Stimulated activated CD4-positive, alpha-beta T cell treated with anti-CD3 and anti-CD28 coated beads, Interleukin-2, amount 100 ng/mL, for 48 hours (primary cell): ENCODE measurements around the gene CASZ1.

Experiments used
- DNase-seq, 2 donors: peaks; one replicate each; pipeline ENCODE4 v3.0.0-alpha.2; 2020

Gene CASZ1, protein sequence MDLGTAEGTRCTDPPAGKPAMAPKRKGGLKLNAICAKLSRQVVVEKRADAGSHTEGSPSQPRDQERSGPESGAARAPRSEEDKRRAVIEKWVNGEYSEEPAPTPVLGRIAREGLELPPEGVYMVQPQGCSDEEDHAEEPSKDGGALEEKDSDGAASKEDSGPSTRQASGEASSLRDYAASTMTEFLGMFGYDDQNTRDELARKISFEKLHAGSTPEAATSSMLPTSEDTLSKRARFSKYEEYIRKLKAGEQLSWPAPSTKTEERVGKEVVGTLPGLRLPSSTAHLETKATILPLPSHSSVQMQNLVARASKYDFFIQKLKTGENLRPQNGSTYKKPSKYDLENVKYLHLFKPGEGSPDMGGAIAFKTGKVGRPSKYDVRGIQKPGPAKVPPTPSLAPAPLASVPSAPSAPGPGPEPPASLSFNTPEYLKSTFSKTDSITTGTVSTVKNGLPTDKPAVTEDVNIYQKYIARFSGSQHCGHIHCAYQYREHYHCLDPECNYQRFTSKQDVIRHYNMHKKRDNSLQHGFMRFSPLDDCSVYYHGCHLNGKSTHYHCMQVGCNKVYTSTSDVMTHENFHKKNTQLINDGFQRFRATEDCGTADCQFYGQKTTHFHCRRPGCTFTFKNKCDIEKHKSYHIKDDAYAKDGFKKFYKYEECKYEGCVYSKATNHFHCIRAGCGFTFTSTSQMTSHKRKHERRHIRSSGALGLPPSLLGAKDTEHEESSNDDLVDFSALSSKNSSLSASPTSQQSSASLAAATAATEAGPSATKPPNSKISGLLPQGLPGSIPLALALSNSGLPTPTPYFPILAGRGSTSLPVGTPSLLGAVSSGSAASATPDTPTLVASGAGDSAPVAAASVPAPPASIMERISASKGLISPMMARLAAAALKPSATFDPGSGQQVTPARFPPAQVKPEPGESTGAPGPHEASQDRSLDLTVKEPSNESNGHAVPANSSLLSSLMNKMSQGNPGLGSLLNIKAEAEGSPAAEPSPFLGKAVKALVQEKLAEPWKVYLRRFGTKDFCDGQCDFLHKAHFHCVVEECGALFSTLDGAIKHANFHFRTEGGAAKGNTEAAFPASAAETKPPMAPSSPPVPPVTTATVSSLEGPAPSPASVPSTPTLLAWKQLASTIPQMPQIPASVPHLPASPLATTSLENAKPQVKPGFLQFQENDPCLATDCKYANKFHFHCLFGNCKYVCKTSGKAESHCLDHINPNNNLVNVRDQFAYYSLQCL (N-terminal part only)

DNA sequence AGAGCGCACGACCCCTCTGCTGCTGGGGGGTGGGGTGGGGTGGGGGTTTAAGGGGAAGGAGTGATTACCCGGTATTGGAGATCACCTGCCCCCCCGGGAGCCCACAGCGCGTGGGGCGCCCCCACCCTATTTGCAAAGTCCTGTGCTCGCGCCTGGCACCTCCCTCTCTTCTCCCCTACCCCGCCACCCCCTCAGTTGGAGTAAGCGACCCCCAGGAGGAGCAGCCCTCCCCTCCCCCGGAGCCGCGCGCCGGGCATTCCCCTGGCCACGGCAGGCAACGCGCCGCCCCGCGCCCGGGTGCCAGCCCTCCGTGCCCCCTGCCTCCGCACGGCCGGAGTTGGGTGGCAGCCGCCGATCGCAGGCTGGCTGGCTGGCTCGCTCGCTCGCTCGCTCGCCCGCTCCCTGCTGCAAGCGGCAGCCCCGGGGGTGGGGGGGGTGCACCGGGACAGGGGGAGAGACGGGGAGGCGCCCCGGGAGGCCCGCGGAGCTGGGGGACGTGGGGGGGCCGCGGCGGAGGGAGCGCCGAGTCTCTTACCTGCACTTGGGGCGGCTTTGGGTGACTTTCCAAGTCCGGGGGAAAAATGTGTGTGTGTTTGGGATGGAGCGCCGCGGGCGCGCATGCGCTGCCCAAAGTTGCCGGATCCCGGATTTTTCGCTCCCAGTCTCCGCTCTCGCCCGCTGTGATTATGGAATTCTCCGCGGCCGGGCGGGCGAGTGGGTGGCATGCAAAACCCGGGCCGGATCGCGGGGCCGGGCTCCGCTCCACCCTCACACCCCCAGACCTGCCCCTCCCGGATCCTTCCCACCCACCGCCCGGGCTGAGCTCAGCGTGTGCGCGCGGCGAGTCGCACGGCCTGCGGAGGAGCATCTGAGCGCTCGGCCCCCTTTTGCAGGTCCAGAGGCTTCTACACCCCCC lies at the start of gene CASZ1:
Gene CASZ1, minus strand, starts transcription at position 618 of the 916 bp plus-strand sequence. CDS start 102,757 bp downstream, outside the sequence.
- no peak for DNase-seq

DNA sequence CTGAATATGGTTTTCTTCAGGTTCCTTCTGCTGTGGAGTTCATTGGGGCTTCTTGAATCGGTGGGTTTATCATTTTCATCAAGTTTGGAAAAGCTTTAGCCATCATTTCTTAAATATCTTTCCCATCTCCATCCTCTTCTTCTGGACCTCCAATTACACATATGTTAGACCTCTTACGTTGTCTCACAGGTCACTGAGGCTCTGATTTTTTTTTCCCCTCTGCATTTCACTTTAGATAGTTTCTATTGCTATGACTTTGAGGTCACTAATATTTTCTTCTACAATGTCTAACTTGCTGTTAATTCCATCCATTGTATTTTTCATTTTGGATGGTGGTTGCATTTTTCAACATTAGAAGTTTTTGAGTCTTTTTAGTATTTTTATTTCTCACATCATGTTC lies 47.3 kb upstream of the CASZ1 start:
- no peak for DNase-seq

DNA sequence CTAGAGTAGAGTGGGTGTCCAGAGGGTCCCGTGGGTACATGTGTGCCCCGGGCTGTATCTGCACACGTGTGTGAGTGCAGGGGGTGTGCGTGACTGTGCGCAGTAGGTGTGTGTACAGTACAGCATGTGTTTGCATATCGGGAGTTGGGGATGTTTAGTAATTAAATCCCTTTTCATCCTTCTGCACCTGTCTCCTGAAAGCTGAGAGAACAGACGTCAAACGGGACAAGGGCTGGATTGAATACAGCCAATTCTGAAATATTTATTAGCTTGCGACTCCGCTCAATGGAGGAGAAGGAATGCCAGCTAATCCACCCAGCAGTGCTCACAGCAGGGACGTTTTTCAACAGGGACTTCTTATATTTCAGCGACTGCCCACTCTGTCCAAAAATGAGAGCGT lies 44.7 kb upstream of the CASZ1 start:
- no peak for DNase-seq

DNA sequence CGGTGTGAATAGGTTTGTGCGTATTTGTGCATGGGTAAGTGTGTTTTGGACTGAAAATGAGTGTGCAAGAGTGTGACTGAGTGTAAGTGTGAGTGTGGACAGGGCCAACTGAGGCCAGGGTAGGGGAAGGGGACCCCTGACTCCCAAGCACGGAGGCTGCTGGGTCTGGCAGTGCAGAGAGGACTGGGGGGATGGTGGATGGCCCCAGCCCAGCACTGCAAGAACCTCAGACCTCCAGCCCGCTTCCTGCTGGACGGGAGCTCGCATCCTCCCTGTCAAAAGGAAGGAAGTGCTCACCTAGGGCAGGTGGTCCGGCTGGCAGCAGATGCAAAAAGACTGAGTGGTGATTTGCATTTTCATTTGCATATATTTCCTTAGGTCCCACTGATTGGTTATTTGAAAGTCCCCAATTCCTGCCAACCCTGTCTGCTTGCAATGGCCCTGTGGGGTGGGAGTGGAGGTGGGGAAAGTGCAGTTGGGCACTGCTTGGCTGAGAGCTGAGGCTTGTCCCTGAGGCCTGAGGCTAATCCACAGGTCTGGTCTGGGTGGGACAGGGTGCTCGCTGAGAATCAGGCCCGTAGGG lies 42.8 kb upstream of the CASZ1 start:
- DNase-seq: no peak

DNA sequence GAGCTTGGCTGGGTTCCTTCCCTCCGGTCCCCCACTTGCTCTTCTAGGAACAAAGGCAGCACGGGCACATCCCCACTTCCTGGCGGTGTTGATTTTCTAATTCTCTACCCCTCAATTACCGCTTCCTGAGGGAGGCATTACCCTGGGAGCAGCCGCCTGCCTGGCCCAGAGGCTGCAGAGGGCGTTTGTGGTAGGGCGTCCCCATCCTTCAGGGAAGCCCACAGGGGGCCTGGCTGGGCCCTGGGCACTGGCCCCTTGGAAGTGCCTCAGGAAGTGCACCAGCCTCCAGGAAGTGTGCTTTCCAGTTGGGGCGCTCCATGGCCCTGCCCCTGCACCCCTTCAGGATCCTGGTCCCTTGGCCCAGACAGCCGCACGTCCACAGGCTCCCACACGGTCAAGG lies 42.1 kb upstream of the CASZ1 start:
- no peak for DNase-seq

DNA sequence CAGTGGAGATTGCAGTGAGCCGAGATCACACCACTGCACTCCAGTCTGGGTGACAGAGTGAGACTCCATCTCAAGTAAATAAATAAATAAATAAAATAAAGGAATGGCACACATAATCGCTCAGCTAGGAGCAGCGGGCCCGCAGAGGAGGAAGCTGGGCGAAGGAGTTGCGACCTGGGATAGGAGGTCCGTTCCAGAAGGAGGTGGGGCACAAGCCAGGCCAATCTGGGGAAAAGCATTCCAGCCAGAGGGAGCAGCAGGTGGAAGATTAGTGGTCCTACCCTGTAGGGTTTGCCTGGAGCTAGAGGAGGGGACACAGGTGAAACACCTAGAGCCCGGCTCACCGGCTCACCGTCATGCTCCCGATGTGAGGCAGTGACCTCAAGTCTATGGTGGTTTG lies 40.3 kb upstream of the CASZ1 start:
- no peak for DNase-seq

DNA sequence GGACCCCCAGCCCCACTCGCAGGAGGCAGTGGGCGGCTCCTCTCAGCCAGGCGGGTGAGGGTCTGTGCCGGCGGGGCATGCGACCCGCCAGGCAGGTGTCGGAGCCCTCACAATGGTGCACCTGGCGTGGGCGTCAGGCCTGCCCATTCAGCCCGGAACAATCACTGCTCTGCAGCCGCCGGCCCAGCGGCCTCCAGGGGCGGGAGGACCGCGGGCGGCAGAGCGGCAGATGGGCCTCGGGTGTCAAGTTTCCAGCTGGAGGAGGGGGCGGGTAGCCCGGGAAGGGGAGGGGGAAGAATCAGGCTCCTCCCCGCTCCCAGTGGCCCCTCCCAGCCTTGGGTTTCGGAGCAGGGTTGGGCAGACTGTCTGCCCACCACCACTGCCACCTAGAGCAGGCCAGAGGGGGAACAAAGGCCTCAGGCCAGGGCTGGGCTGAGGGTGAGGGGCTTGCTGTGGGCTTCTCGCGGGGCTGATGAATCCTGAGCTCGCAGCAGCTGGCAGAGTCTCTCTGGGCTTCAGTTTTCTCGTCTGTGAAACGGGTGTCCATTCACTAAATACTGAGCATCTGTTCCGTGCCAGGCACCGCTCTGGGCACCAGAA lies 39.5 kb upstream of the CASZ1 start:
- DNase-seq: no peak

DNA sequence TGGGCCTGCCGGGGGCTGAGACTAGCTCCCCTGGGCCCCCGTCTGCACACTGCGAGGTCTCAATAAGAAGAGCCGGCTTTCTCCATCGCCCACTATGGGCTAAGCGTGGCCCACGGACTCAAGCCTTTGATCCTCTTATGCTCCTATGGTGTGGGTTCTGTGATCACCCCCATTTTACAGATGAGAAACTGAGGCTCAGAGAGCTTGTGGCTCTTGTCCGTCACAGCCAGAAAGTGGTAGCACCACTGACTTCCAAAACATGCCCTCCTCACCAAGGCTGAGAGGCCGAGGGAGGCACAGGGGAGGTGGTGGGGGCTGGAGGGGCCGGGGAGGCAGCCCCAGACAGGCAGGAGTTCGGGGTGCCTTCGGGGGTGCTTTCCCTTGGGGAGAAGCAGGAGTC lies 39.0 kb upstream of the CASZ1 start:
- no peak for DNase-seq

DNA sequence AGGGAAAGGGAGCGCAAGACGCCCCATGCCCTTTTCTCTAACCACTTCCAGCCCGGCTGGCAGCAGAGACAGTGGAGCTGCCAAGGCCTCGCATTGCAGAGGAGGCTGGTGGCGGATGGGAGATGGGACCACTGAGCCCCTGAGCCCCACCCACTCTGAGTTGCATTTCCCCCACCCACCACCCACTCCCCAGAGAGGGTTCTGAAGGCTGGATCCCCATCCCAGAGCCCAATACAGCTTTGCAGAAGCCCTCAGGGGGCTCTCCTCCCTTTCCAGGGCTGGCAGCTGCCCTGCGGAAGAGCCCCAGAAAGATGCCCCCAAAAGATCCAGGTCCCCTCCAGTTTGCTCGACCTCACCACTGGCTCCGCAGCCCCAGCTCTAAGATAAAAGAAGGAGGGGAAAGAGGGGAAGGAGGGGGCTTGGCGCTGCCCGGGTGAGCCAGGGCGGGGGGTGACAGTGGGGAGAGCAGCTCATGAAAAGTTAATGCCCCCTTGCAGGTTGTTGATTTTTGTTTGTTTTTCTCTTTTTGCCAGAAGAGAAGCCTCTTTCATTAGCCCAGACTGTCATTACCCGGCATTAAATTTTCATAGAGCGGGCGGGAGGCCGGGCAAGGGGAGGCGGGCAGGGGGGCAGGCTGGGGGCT lies 38.4 kb upstream of the CASZ1 start:
- no peak for DNase-seq

DNA sequence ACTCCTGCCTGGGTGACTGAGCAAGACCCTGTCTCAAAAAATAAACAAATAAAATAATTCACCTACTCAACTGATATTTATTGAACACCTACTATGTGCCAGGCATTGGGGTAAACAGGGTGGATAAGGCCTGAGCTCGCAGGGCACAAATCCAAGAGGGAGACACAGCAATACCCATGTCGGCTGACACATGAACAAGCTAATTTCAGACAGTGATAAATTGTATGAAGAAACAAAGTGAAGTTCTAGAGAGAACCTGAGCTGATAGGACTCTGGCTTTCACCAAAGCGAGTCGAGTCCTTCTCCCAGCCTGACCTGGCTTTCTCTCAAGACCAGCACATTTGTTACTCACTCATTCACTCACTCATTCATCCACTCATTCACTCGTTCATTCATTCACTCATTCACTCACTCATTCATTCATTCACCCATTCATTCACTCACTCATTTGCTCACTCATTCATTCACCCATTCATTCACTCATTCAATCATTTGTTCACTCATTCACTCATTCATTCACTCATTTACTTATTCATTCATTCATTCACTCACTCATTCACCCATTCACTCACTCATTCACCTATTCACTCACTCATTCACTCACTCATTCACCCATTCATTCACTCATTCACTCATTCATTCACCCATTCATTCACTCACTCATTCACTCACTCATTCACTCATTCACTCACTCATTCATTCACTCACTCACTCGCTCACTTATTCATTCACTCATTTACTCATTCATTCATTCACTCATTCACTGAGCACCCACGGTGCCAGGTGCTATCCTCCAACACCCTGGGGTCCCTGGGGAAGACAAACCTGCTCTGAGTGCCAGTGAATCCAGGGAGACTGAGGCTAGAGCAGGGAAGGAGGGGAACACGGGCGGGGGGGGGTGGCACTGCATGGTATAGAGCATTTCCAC lies 37.4 kb upstream of the CASZ1 start:
- DNase-seq: no peak

DNA sequence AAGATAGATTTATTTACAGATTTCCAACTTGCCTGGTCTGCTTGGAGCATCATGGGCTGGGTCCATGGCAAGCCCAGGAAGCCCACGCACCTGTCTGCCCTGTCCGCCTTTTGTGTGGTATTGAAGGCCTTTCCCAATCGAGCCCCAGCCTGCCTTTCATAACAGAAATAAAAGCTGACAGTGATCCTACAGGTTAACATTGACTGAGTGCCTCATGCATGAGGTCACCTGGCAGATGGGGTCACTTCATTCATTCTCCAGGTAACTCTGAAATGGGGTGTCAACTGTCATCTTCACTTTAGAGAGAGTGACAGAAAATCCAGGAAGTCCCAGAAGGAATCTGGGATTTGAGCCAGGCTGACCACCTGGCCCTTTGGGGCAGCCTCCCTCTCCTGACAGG lies 36.3 kb upstream of the CASZ1 start:
- DNase-seq: no peak

DNA sequence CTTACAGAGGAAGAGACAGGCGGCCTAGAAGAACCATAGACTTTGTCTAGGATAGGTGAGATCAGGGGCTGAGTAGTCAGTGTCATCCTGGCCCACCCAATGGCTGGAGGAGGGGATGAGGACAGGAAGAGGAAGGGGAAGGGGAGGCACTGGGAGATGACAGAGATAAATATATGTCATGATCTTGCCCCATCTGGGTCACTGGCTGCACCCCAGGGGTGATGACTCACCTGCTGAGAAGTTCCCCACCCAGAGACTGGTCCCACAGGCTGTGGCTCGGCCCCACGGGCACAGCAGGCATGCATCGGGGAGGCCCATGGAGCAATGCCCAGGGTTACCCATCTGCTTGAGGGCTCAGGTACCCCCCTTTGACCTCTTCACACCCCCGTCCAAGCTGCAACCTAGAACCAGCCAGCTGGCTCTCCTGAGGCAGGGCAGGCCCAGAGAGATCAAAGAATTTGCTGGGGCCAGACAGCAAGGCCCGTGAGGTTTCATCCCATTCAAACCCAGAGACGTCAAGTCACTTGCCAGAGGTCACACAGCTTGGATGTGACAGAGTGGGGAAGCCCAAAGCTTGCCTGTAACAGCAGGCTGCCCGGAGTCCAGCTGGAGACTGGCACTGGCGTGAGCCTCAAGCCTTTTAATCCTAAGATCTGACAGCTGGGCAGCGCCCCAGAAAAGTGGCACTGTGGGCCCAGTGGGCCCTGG lies 34.7 kb upstream of the CASZ1 start:
- no peak for DNase-seq

DNA sequence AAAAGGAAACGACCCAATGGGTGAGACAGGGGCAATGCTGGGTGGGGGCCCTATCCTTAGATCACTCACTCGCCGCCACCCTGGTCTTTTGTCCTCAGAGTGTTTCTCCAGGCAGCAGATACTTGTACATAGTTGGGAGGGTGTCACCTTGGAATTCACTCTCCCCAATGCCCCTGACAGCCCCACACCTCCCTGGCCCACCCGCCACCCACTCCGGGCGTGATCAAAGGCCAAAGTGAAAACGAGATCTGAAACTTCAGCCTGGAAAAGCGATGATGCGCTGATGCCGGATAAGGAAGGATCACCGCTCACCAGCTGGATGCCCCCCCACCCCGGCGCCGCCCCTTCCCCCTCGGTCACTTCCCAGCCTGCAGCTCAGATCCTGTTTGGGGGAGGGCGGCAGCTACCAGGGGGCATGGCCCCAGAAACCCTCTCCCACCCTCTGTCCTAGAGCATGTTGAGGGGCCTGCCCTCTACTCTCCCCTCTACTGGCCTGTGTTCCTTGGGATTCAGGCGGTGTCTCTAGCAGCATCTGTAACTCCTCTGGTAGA lies 33.6 kb upstream of the CASZ1 start:
- DNase-seq: no peak

DNA sequence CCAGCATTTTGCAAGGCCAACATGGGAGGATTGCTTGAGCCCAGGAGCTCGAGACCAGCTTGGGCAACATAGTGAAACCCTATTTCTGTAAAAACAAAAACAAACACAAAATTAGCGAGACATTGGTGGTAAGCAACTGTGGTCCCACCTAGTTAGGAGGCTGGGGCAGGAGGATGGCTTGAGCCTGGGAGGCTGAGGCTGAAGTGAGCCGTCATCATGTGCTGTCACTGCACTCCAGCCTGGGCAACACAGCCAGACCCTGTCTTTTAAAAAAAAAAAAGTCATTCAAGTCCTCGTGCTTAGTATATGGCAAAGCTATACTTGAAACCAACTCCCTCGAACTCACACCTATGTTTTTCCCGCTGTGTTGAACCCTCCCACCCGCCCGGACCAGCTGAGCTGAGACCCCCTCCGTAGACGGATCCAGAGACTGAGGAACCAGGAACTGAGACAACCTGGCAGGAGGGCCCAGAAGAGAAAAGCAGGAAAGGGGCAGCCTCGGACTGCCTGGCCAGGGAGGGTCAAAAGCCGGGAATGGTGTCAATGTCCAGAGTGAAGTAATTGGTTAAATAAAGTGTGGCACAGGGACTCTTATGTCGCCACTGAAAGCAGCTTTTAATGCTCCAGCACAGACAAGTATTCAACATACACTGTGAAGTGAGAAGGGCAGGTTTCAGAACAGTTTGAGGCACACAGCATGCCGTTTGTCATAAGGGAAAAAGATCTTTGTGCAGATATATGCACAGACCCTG lies 32.8 kb upstream of the CASZ1 start:
- no peak for DNase-seq

DNA sequence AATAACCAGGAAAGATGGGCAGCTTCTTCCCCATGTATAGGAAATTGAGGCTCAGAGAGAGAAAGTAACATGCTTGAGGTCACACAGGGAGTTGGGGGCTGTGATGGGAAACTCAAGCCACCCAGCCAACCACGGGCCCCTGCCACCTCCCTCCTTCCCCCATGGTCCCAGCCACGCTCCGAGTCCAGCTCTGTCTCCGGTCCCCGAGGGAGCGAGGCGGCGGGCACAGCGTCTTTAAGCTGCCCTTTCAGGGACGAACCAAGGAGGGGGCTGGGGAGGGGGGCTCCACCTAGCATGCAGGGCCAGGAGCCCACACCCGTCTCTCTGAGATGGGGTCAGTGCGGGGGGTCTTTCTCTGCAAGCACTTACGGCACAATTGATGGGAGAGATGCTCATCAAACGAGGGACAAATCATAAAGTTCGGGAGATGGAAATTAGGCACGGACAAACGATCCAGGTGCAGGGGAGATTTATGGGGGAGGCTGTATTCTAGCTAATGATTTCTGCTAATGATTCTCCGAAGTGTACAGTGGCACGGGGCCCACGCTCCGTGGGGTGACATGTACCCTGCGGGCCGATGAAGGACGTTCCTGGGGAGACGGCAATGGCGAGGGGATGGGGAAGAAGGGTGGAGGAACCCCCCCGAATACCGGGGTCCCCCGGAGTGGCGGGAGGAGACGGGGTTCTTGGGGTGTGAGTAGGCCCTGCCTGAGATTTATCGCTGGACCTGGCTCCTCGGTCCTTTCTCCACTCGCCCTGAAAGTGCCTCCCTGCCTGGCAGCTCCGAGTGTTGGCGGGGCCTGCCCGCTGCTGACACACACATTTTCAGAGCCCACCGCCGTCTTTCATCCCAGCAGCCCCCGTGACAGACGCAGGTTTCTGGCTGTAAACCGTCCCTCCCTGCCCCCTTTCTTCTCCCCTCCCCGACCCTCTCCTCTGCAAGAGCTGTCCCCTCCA lies 31.2 kb upstream of the CASZ1 start:
- DNase-seq: no peak

DNA sequence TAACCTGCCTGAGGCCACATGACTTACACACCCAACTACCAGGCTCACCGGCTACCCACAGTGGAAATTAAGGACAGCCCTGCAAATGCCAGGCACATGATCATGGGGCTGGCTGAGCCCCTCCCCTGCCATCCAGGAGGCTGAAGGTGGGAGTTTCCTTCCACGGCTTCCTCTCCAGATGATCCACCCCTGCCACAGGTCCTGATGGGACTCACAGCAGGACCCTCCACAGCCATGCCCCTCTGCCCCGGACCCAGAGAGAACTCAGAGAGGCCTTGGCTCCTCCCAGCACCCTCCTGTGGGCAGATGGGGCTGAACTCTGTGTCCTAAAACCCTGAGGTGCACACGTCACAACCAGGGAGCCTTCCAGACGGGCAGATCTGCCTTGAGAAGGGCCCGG lies 29.1 kb upstream of the CASZ1 start:
- DNase-seq: no peak
